ENCODE measurements around the gene HPCAL1. TPM values are rescaled to one million over a fixed set of nuclear protein-coding genes. Genes with fewer than 3 reads are reported as not detected.

Gene HPCAL1
- total RNA-seq, 2 experiments from 2014 or later: 9.2 to 9.7 TPM

DNA sequence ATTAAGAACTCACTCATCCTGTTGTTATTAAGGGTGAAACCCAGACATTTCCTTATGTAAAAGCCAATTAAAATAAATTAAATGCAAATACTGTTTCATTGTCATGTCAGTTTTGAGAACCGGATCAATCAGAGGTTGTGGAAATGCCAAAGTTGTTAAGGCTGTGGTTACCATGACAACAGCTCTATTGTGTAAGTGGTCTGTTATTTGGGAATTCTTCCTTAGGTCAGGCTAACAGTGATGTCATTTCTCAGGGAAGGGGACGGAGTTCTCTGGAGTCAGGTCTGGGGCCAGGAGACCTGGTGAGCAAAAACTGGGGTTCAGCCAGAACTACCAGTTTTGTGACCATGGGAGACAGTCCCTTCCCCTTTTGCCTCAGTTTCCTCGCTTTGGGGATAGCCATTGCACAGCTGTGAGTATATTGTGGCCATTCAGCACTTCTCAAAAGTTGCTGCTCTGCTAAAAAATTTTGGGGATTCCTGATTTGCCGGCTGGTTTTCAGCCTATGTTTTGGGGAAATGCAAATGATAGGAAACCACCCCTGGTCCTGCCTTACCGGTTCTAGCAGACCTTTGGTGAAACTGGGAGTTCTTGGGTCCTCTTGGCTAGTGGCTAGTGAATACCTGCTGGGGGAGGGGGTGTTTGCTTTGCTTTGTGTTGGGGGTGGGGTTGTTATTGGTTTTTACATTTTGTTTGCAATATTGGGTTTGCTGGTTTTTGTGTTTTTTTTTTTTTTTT lies 21.6 kb downstream of the HPCAL1 start:
- Histone ChIP-seq H3K4me1 (ENCODE audit: insufficient read depth, low read length, poor library complexity, severe bottlenecking) (peaks cover 56% of the 10 kb centered on the region), H3K79me2 (ENCODE audit: insufficient read depth, low read depth, low read length) (no peaks in the 10 kb centered on the region), H2AFZ (ENCODE audit: low read length) (no peak overlapping the region), H3K9me3 (ENCODE audit: low read length) (no peaks in the 10 kb centered on the region), H3K9me2 (ENCODE audit: insufficient read depth, low read length) (no peaks in the 10 kb centered on the region), H3K4me3 (ENCODE audit: low read depth, low read length, poor library complexity, severe bottlenecking) (no peak overlapping the region), H4K20me1 (ENCODE audit: insufficient read depth, low read length) (no peaks in the 10 kb centered on the region), H3K27ac (ENCODE audit: low read depth, low read length, poor library complexity, severe bottlenecking) (no peak overlapping the region), H3K36me3 (ENCODE audit: insufficient read depth, low read length) (no peaks in the 10 kb centered on the region; the same call in 1 of the 2 replicates), H3K4me2 (ENCODE audit: low read length) (peak overlapping the region; percentile 62)
- POLR2A ChIA-PET: interaction anchor here (1.0 kb wide), 1 partner anchor 17 kb away, joined by 5 read pairs; no protein-coding TSS in a partner anchor
- no peak for DNase-seq (ENCODE audit: low spot score)
- intact Hi-C loops (cut with micrococcal nuclease; ENCODE audit: unreplicated experiment): loop anchor here (2.0 kb wide), 1 partner anchor 21 kb away; the partner anchor contains the start of gene HPCAL1
- CTCF ChIA-PET (ENCODE audit: unreplicated experiment): no interaction called here
- no TSS peak for BruUV-seq (replicated peaks)
- TF ChIP-seq EZH2phosphoT487 (IDR thresholded peaks at IDR 0.05; ENCODE audit: borderline replicate concordance, low read depth, low read length): no peak
- TF ChIP-seq, protein P1, sequence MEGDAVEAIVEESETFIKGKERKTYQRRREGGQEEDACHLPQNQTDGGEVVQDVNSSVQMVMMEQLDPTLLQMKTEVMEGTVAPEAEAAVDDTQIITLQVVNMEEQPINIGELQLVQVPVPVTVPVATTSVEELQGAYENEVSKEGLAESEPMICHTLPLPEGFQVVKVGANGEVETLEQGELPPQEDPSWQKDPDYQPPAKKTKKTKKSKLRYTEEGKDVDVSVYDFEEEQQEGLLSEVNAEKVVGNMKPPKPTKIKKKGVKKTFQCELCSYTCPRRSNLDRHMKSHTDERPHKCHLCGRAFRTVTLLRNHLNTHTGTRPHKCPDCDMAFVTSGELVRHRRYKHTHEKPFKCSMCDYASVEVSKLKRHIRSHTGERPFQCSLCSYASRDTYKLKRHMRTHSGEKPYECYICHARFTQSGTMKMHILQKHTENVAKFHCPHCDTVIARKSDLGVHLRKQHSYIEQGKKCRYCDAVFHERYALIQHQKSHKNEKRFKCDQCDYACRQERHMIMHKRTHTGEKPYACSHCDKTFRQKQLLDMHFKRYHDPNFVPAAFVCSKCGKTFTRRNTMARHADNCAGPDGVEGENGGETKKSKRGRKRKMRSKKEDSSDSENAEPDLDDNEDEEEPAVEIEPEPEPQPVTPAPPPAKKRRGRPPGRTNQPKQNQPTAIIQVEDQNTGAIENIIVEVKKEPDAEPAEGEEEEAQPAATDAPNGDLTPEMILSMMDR (conservative IDR thresholded peaks at IDR 0.05; ENCODE audit: low read length): no peak

DNA sequence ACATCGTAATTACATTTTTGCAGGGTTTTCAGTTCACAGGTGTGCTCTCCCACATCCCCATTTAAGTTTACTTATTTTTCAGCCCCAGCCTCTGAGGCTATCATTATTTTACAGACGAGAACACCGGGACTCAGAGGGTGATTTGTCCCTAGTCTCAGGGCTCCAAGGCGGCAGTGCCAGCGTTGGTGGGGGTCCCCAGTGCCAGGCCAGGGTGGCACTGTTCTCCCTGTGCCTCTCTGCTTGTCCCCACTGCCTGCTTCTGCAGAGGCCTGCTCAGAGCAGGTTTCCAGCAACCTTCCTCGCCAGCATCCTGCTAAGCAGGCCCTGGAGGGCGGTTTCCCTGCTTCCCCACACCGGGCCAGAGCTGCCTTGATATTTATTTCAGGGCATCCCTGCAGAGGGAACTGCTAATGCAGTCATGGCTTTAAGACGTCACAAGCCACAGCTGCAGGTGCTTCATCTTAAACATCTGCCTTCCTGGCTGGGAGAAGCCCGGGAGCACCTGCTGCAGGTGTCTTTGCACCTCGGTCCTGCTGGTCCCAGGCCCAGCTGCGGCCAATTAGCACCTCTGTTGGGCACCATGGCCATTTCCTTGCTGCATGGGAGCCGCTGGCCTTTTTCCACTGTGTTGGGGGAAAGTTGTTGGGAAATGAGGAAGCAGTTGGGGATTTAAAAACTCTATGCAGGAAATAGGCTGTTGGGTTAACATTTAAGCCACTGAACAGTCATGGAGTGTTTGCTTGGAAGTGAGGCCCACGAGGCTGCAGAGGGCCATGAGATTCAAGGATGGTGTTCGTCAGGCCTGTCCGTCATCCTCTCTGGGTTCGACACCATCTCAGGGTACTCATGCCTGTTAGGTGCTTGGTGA lies 22.8 kb downstream of the HPCAL1 start:
- Histone ChIP-seq H3K79me2 (ENCODE audit: insufficient read depth, low read depth, low read length) (no peaks in the 10 kb centered on the region; the same call in 1 of the 2 replicates), H3K9me2 (ENCODE audit: insufficient read depth, low read length) (no peaks in the 10 kb centered on the region), H3K27ac (ENCODE audit: low read depth, low read length, poor library complexity, severe bottlenecking) (peak overlapping the region; percentile 23), H4K20me1 (ENCODE audit: insufficient read depth, low read length) (no peaks in the 10 kb centered on the region), H2AFZ (ENCODE audit: low read length) (no peak overlapping the region), H3K4me1 (ENCODE audit: insufficient read depth, low read length, poor library complexity, severe bottlenecking) (peaks cover 68% of the 10 kb centered on the region), H3K4me2 (ENCODE audit: low read length) (peak overlapping the region; percentile 62), H3K4me3 (ENCODE audit: low read depth, low read length, poor library complexity, severe bottlenecking) (peak overlapping the region; percentile 9), H3K9me3 (ENCODE audit: low read length) (no peaks in the 10 kb centered on the region), H3K36me3 (ENCODE audit: insufficient read depth, low read length) (no peaks in the 10 kb centered on the region; the same call in 1 of the 2 replicates)
- ChIA-PET CTCF (ENCODE audit: unreplicated experiment) (no interaction called here), POLR2A (no interaction called here)
- BruUV-seq (replicated peaks): no TSS peak
- TF ChIP-seq, protein P1 (conservative IDR thresholded peaks at IDR 0.05; ENCODE audit: low read length): no peak
- no peak for TF ChIP-seq EZH2phosphoT487 (IDR thresholded peaks at IDR 0.05; ENCODE audit: borderline replicate concordance, low read depth, low read length)
- peak; percentile 87 for DNase-seq (ENCODE audit: low spot score)
- intact Hi-C loops (cut with micrococcal nuclease; ENCODE audit: unreplicated experiment): loop anchor here (1.0 to 2.0 kb wide), 4 partner anchors 23 to 85 kb away; partner anchors contain the start of gene HPCAL1

All from OCI-LY7 (cell line).